Measurements from ENCODE around the gene WDFY2. TPM values are rescaled to one million over a fixed set of nuclear protein-coding genes. Genes with fewer than 3 reads are reported as not detected.
A peak's percentile ranks its signal among the peaks of the same experiment; 100 is the strongest.
"Not testable (repeated sequence)": the region's sequence is repeated elsewhere in the genome, so short reads cannot be mapped to it uniquely, and the experiment has no call there.

The WDFY2 gene
- total and polyA plus RNA-seq, 7 experiments from 2014 or later: 3.2 to 44.3 (median 18.6) TPM

DNA sequence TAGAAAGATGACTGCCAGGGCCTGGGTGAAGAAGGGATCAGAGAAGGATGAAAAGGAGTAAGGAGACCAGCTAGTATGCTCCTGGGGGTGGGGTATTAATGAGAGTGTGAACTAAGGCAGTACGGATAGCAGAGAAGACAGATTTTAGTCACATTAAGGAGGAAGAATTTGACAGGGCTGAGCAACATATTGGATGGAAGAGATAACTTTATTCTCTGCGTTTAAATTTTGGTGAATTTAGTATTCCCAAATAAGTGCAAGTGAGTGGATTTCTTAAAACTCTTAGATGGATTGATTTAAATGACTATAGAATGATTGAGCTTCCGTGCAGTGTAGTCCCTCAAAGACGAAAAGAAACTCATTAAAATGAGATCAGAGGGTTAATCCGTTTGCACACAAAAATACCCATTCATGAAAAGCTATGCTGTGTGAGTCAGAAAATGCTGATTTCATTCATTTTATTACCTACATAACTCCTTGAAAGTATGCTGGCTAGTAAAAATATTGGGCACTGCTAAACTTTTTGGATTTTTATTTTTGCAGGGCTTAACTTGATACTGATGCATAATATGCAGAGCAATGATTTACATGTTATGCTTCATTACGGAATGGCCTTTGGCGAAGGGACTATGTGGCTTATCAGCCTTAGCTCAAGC is 54.1 kb downstream of the WDFY2 start:
- DNase-seq (no peak), ATAC-seq (no peak)
- Histone ChIP-seq H3K4me3 (ENCODE audit: low read length) (no peak overlapping the region), H3K4me1 (ENCODE audit: control insufficient read depth in 2 of 2, insufficient read depth in 2 of 2, low read length in 2 of 2) (peaks cover 2% of the 10 kb centered on the region in 2 donors), H3K36me3 (ENCODE audit: control insufficient read depth in 2 of 3, insufficient read depth in 3 of 3, low read length in 3 of 3) (no peaks in the 10 kb centered on the region), H3K27me3 (ENCODE audit: control insufficient read depth in 2 of 2, insufficient read depth in 2 of 2, low read length in 2 of 2) (no peaks in the 10 kb centered on the region), H3K9me3 (ENCODE audit: control insufficient read depth in 2 of 3, low read length in 3 of 3) (no peaks in the 10 kb centered on the region), H3K27ac (ENCODE audit: low read depth, low read length) (no peak overlapping the region)
- intact Hi-C loops (cut with micrococcal nuclease): no loop called here
- CTCF ChIA-PET: interaction anchor here (0.8 kb wide), 1 partner anchor 176 kb away, joined by 3 read pairs; no protein-coding TSS in a partner anchor
- Mint-ChIP-seq H3K27me3 (no peaks in the 10 kb centered on the region), H3K27ac (peak overlapping the region in 3 of 9 donors; percentile 8 to 23 (median 10)), H3K36me3 (peaks cover 0 to 12% (median 4%) of the 10 kb centered on the region in 5 donors), H3K4me1 (peaks cover 22 to 61% (median 43%) of the 10 kb centered on the region in 7 donors), H3K4me3 (no peak overlapping the region), H3K9me3 (peaks cover 0 to 8% (median 0%) of the 10 kb centered on the region in 11 donors)
- POLR2A ChIA-PET: no interaction called here

DNA sequence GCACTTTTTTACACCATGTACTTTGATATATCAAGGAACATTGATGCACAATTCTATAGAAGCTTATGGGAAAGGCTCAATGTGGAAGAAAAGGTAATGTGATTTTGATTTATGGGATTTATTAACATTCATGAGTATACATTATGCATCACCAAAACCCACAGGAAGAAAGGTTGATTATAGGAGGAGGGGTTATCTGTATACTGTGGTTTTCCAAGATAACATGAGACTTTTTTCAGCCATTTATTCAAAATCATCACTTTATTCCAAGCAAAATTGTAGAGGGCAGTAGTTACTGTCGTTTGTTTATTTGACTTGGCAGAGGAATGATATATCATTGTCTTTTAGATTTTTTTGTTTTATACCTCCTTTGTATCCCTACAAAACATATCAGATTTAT is 54.9 kb downstream of the WDFY2 start:
- no peak overlapping the region for H3K27ac ChIP-seq (ENCODE audit: low read depth, low read length)
- intact Hi-C loops (cut with micrococcal nuclease): no loop called here
- peaks cover 29 to 61% (median 51%) of the 10 kb centered on the region in 7 donors for H3K4me1 Mint-ChIP-seq
- peaks cover 10 to 11% of the 10 kb centered on the region in 2 donors for H3K4me1 ChIP-seq (ENCODE audit: control insufficient read depth in 2 of 2, insufficient read depth in 2 of 2, low read length in 2 of 2)
- no peak for ATAC-seq
- ChIA-PET POLR2A (no interaction called here), CTCF (no interaction called here)
- no peak for DNase-seq
- H3K27ac Mint-ChIP-seq: peak overlapping the region in 1 of 9 donors; percentile 36
- no peaks in the 10 kb centered on the region for H3K27me3 Mint-ChIP-seq
- H3K4me3 Mint-ChIP-seq: no peak overlapping the region
- peaks cover 0 to 12% (median 7%) of the 10 kb centered on the region in 5 donors for H3K36me3 Mint-ChIP-seq
- H3K9me3 Mint-ChIP-seq: peaks cover 0 to 8% (median 0%) of the 10 kb centered on the region in 11 donors
- H3K9me3 ChIP-seq (ENCODE audit: control insufficient read depth in 2 of 3, low read length in 3 of 3): no peaks in the 10 kb centered on the region
- no peak overlapping the region for H3K4me3 ChIP-seq (ENCODE audit: low read length)
- no peaks in the 10 kb centered on the region for H3K27me3 ChIP-seq (ENCODE audit: control insufficient read depth in 2 of 2, insufficient read depth in 2 of 2, low read length in 2 of 2)
- no peaks in the 10 kb centered on the region for H3K36me3 ChIP-seq (ENCODE audit: control insufficient read depth in 2 of 3, insufficient read depth in 3 of 3, low read length in 3 of 3)

DNA sequence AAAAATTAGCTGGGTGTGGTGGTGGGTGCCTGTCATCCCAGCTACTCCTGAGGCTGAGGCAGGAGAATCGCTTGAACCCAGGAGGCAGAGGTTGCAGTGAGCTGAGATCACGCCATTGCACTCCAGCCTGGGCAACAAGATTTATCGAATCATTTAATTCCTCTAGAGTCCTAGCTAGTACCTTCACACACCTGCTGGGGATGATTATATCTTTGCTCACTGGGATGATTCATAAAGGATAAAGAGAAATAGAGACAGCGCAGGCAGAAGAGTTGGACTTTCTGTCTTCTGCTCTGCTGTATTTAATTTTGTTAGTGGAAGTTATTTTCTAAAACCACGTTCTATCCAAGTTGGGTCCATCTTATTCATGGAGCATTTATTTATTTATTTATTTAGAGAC is 56.4 kb downstream of the WDFY2 start:
- H3K27ac Mint-ChIP-seq; H3K4me3 ChIP-seq (ENCODE audit: low read length); H3K27me3 Mint-ChIP-seq; H3K27ac ChIP-seq (ENCODE audit: low read depth, low read length); POLR2A ChIA-PET; ATAC-seq; DNase-seq; H3K36me3 ChIP-seq (ENCODE audit: control insufficient read depth in 2 of 3, insufficient read depth in 3 of 3, low read length in 3 of 3); H3K9me3 Mint-ChIP-seq; H3K27me3 ChIP-seq (ENCODE audit: control insufficient read depth in 2 of 2, insufficient read depth in 2 of 2, low read length in 2 of 2); H3K36me3 Mint-ChIP-seq; CTCF ChIA-PET; H3K9me3 ChIP-seq (ENCODE audit: control insufficient read depth in 2 of 3, low read length in 3 of 3); H3K4me3 Mint-ChIP-seq: not testable (repeated sequence)
- peaks cover 29 to 62% (median 52%) of the 10 kb centered on the region in 7 donors for H3K4me1 Mint-ChIP-seq
- intact Hi-C loops (cut with micrococcal nuclease): loop anchor here in 1 of 2 donors (10.0 kb wide), 1 partner anchor 164 kb away; the partner anchor contains the start of gene DHRS12
- peaks cover 25 to 26% of the 10 kb centered on the region in 2 donors for H3K4me1 ChIP-seq (ENCODE audit: control insufficient read depth in 2 of 2, insufficient read depth in 2 of 2, low read length in 2 of 2)

DNA sequence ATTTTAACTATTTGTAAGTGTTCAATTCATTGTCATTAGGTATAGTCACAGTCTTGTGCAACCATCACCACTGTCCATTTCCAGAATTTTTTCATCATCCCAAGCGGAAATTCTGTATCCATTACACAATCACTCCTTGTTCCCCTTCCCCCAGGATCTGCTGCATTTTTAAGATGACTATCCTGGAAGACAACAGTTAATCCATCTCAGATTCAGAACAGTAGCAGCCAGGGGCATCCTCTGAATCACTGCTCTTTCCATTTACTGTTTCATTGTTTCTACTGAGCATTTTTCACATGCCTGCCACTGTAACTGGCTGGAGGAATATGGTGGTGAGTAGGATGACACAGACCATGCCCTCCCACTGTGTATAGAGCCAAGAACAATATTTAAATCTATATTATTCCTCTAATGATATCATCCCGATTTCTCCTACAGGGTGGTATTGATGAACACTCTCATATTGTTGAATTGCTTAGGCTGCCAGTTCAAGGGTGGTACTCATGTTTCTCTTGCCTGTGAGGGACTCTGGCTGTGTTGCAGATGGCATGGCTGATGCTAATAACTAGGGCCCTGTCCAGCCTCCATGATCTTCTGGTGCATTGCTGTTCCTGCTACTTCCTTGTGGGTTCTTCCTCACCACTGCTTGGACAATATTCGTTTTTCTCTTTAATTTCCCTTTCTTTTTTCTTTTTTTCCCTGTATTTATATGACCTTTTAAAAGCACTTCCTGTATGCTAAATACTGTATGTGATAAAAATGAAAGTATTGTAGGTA is 59.0 kb downstream of the WDFY2 start:
- no peak for ATAC-seq

DNA sequence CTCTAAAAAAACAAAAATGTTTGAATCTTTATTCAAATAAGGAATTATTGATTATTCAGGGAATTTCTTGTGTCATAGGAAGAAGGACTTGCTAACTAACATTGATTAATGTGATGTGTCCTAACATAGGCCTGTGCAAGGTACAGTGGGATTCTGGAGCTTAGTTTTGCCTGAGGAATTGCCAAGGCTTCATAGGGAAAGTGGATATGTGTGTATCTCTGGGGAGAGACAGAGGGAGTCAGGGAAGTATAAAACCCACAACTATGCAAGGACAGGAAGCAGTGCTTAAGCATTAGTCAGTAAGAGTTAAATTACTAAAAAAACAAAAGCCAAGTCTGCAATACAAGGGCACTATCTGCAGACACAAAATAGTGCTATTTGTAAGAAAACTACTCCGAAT is 59.6 kb downstream of the WDFY2 start:
- Histone ChIP-seq H3K4me3 (ENCODE audit: low read length) (no peak overlapping the region), H3K27ac (ENCODE audit: low read depth, low read length) (peak overlapping the region; percentile 61), H3K4me1 (ENCODE audit: control insufficient read depth in 2 of 2, insufficient read depth in 2 of 2, low read length in 2 of 2) (peaks cover 26 to 39% of the 10 kb centered on the region in 2 donors), H3K9me3 (ENCODE audit: control insufficient read depth in 2 of 3, low read length in 3 of 3) (no peaks in the 10 kb centered on the region), H3K36me3 (ENCODE audit: control insufficient read depth in 2 of 3, insufficient read depth in 3 of 3, low read length in 3 of 3) (no peaks in the 10 kb centered on the region), H3K27me3 (ENCODE audit: control insufficient read depth in 2 of 2, insufficient read depth in 2 of 2, low read length in 2 of 2) (no peaks in the 10 kb centered on the region)
- no peaks in the 10 kb centered on the region for H3K27me3 Mint-ChIP-seq
- peak overlapping the region in 9 of 10 donors; percentile 8 to 78 (median 67) for H3K4me3 Mint-ChIP-seq
- H3K9me3 Mint-ChIP-seq: no peaks in the 10 kb centered on the region
- ChIA-PET CTCF (interaction anchor here (0.6 kb wide), 1 partner anchor 184 kb away, joined by 3 read pairs; no protein-coding TSS in a partner anchor), POLR2A (no interaction called here)
- ATAC-seq (no peak), DNase-seq (no peak)
- peak overlapping the region; percentile 13 to 92 (median 76) for H3K27ac Mint-ChIP-seq
- H3K36me3 Mint-ChIP-seq: peaks cover 0 to 10% (median 6%) of the 10 kb centered on the region in 5 donors
- intact Hi-C loops (cut with micrococcal nuclease): loop anchor here in 1 of 2 donors (2.0 to 10.0 kb wide), 2 partner anchors 59 to 161 kb away; partner anchors contain the start of genes DHRS12 and WDFY2
- peaks cover 37 to 61% (median 49%) of the 10 kb centered on the region in 7 donors for H3K4me1 Mint-ChIP-seq

More for the DNA sequence above, 59.0 kb downstream of the WDFY2 start:
- Mint-ChIP-seq H3K36me3 (peaks cover 0 to 10% (median 6%) of the 10 kb centered on the region in 5 donors), H3K4me3 (peak overlapping the region in 8 of 10 donors; percentile 50 to 78 (median 68)), H3K4me1 (peaks cover 37 to 61% (median 48%) of the 10 kb centered on the region in 7 donors), H3K27ac (peak overlapping the region; percentile 13 to 92 (median 76)), H3K27me3 (no peaks in the 10 kb centered on the region), H3K9me3 (no peaks in the 10 kb centered on the region)
- intact Hi-C loops (cut with micrococcal nuclease): loop anchor here in 1 of 2 donors (10.0 kb wide), 1 partner anchor 162 kb away; the partner anchor contains the start of gene DHRS12
- no peaks in the 10 kb centered on the region for H3K27me3 ChIP-seq (ENCODE audit: control insufficient read depth in 2 of 2, insufficient read depth in 2 of 2, low read length in 2 of 2)
- no peak for DNase-seq
- no peaks in the 10 kb centered on the region for H3K36me3 ChIP-seq (ENCODE audit: control insufficient read depth in 2 of 3, insufficient read depth in 3 of 3, low read length in 3 of 3)
- CTCF ChIA-PET: interaction anchor here (0.6 kb wide), 1 partner anchor 185 kb away, joined by 3 read pairs; no protein-coding TSS in a partner anchor
- POLR2A ChIA-PET: no interaction called here
- H3K4me3 ChIP-seq (ENCODE audit: low read length): no peak overlapping the region
- peaks cover 26 to 39% of the 10 kb centered on the region in 2 donors for H3K4me1 ChIP-seq (ENCODE audit: control insufficient read depth in 2 of 2, insufficient read depth in 2 of 2, low read length in 2 of 2)
- no peak overlapping the region for H3K27ac ChIP-seq (ENCODE audit: low read depth, low read length)
- H3K9me3 ChIP-seq (ENCODE audit: control insufficient read depth in 2 of 3, low read length in 3 of 3): no peaks in the 10 kb centered on the region

DNA sequence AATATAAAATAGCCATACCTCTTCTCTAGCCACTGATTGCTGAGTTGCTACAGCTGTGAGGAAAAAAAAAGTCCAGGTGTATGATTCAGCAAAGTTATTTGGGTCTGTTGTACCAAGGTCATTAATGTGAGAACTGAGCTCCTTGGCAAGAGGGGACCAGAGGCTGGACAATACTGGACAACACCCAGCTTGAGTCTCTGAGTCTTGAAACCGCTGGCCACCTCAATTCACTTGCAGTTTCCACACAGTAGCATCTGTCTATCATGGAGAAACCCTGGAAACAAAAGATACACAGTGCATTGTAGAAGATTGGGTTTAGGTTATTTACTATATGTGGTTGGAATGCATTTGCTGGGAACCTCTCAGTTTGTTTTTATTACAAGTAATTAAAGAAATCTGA is 60.4 kb downstream of the WDFY2 start:
- Mint-ChIP-seq H3K9me3 (no peaks in the 10 kb centered on the region), H3K4me1 (peaks cover 37 to 57% (median 49%) of the 10 kb centered on the region in 7 donors), H3K36me3 (peaks cover 0 to 13% (median 6%) of the 10 kb centered on the region in 5 donors), H3K4me3 (peak overlapping the region; percentile 26 to 77 (median 64)), H3K27ac (peak overlapping the region; percentile 55 to 97 (median 92)), H3K27me3 (no peaks in the 10 kb centered on the region)
- no peaks in the 10 kb centered on the region for H3K27me3 ChIP-seq (ENCODE audit: control insufficient read depth in 2 of 2, insufficient read depth in 2 of 2, low read length in 2 of 2)
- POLR2A ChIA-PET: interaction anchor here (0.6 to 1.9 kb wide), 8 partner anchors 9 to 235 kb away, joined by 3 to 13 read pairs (median 4); partner anchors contain the start of gene INTS6
- ATAC-seq (peak; percentile 15), DNase-seq (no peak)
- peaks cover 26 to 39% of the 10 kb centered on the region in 2 donors for H3K4me1 ChIP-seq (ENCODE audit: control insufficient read depth in 2 of 2, insufficient read depth in 2 of 2, low read length in 2 of 2)
- peak overlapping the region; percentile 61 for H3K27ac ChIP-seq (ENCODE audit: low read depth, low read length)
- intact Hi-C loops (cut with micrococcal nuclease): loop anchor here (1.0 to 10.0 kb wide), 5 partner anchors 9 to 160 kb away; partner anchors contain the start of genes WDFY2 (in 2 of the 2) and DHRS12 (in 1 of the 2)
- H3K4me3 ChIP-seq (ENCODE audit: low read length): no peak overlapping the region
- CTCF ChIA-PET: interaction anchor here (0.6 to 1.4 kb wide), 3 partner anchors 12 to 153 kb away, joined by 3 to 4 read pairs (median 3); no protein-coding TSS in a partner anchor
- no peaks in the 10 kb centered on the region for H3K9me3 ChIP-seq (ENCODE audit: control insufficient read depth in 2 of 3, low read length in 3 of 3)
- H3K36me3 ChIP-seq (ENCODE audit: control insufficient read depth in 2 of 3, insufficient read depth in 3 of 3, low read length in 3 of 3): no peaks in the 10 kb centered on the region
